ENCODE data around the gene RDX. TPM values are rescaled to one million over a fixed set of nuclear protein-coding genes. Genes with fewer than 3 reads are reported as not detected.

Gene RDX
- total and polyA plus RNA-seq, 2 experiments from 2014 or later: 45.2 to 226 TPM

DNA sequence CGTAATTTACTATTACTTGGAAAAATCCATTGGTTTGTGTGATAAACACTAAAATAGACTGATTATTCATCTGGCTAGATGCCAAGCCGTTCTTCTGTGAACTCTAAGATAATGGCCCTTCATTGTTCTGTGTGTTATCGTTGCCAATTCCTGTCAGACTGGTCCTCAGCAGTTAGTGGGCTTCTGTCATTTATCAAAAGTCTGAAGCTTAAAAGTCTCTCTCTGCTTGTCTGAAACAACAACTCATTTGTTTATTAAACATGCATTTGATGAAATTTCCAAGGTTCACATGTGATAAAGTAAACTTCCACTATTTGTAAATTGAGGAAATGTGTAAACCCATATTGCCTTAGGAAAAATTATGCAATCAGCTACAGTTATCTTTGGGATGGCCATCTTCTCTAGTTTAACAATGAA is 21.1 kb upstream of the RDX start (continued):
- TF ChIP-seq, protein P1, sequence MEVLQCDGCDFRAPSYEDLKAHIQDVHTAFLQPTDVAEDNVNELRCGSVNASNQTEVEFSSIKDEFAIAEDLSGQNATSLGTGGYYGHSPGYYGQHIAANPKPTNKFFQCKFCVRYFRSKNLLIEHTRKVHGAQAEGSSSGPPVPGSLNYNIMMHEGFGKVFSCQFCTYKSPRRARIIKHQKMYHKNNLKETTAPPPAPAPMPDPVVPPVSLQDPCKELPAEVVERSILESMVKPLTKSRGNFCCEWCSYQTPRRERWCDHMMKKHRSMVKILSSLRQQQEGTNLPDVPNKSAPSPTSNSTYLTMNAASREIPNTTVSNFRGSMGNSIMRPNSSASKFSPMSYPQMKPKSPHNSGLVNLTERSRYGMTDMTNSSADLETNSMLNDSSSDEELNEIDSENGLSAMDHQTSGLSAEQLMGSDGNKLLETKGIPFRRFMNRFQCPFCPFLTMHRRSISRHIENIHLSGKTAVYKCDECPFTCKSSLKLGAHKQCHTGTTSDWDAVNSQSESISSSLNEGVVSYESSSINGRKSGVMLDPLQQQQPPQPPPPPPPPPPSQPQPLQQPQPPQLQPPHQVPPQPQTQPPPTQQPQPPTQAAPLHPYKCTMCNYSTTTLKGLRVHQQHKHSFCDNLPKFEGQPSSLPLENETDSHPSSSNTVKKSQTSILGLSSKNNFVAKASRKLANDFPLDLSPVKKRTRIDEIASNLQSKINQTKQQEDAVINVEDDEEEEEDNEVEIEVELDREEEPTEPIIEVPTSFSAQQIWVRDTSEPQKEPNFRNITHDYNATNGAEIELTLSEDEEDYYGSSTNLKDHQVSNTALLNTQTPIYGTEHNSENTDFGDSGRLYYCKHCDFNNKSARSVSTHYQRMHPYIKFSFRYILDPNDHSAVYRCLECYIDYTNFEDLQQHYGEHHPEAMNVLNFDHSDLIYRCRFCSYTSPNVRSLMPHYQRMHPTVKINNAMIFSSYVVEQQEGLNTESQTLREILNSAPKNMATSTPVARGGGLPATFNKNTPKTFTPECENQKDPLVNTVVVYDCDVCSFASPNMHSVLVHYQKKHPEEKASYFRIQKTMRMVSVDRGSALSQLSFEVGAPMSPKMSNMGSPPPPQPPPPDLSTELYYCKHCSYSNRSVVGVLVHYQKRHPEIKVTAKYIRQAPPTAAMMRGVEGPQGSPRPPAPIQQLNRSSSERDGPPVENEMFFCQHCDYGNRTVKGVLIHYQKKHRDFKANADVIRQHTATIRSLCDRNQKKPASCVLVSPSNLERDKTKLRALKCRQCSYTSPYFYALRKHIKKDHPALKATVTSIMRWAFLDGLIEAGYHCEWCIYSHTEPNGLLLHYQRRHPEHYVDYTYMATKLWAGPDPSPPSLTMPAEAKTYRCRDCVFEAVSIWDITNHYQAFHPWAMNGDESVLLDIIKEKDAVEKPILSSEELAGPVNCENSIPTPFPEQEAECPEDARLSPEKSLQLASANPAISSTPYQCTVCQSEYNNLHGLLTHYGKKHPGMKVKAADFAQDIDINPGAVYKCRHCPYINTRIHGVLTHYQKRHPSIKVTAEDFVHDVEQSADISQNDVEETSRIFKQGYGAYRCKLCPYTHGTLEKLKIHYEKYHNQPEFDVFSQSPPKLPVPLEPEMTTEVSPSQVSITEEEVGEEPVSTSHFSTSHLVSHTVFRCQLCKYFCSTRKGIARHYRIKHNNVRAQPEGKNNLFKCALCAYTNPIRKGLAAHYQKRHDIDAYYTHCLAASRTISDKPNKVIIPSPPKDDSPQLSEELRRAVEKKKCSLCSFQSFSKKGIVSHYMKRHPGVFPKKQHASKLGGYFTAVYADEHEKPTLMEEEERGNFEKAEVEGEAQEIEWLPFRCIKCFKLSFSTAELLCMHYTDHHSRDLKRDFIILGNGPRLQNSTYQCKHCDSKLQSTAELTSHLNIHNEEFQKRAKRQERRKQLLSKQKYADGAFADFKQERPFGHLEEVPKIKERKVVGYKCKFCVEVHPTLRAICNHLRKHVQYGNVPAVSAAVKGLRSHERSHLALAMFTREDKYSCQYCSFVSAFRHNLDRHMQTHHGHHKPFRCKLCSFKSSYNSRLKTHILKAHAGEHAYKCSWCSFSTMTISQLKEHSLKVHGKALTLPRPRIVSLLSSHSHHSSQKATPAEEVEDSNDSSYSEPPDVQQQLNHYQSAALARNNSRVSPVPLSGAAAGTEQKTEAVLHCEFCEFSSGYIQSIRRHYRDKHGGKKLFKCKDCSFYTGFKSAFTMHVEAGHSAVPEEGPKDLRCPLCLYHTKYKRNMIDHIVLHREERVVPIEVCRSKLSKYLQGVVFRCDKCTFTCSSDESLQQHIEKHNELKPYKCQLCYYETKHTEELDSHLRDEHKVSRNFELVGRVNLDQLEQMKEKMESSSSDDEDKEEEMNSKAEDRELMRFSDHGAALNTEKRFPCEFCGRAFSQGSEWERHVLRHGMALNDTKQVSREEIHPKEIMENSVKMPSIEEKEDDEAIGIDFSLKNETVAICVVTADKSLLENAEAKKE (CRISPR knock-in tag; IDR thresholded peaks at IDR 0.05): no peak
- TF ChIP-seq, protein P2, sequence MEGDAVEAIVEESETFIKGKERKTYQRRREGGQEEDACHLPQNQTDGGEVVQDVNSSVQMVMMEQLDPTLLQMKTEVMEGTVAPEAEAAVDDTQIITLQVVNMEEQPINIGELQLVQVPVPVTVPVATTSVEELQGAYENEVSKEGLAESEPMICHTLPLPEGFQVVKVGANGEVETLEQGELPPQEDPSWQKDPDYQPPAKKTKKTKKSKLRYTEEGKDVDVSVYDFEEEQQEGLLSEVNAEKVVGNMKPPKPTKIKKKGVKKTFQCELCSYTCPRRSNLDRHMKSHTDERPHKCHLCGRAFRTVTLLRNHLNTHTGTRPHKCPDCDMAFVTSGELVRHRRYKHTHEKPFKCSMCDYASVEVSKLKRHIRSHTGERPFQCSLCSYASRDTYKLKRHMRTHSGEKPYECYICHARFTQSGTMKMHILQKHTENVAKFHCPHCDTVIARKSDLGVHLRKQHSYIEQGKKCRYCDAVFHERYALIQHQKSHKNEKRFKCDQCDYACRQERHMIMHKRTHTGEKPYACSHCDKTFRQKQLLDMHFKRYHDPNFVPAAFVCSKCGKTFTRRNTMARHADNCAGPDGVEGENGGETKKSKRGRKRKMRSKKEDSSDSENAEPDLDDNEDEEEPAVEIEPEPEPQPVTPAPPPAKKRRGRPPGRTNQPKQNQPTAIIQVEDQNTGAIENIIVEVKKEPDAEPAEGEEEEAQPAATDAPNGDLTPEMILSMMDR (conservative IDR thresholded peaks at IDR 0.05; ENCODE audit: low read depth in 2 of 2): no peak
- TF ChIP-seq CREB1 (CRISPR knock-in tag; IDR thresholded peaks at IDR 0.05; ENCODE audit: low read depth): no peak
- TF ChIP-seq, protein P3, sequence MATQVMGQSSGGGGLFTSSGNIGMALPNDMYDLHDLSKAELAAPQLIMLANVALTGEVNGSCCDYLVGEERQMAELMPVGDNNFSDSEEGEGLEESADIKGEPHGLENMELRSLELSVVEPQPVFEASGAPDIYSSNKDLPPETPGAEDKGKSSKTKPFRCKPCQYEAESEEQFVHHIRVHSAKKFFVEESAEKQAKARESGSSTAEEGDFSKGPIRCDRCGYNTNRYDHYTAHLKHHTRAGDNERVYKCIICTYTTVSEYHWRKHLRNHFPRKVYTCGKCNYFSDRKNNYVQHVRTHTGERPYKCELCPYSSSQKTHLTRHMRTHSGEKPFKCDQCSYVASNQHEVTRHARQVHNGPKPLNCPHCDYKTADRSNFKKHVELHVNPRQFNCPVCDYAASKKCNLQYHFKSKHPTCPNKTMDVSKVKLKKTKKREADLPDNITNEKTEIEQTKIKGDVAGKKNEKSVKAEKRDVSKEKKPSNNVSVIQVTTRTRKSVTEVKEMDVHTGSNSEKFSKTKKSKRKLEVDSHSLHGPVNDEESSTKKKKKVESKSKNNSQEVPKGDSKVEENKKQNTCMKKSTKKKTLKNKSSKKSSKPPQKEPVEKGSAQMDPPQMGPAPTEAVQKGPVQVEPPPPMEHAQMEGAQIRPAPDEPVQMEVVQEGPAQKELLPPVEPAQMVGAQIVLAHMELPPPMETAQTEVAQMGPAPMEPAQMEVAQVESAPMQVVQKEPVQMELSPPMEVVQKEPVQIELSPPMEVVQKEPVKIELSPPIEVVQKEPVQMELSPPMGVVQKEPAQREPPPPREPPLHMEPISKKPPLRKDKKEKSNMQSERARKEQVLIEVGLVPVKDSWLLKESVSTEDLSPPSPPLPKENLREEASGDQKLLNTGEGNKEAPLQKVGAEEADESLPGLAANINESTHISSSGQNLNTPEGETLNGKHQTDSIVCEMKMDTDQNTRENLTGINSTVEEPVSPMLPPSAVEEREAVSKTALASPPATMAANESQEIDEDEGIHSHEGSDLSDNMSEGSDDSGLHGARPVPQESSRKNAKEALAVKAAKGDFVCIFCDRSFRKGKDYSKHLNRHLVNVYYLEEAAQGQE (IDR thresholded peaks at IDR 0.05; ENCODE audit: unreplicated experiment): no peak

All from GM23338 (cell line).